Neural progenitor cell (in vitro differentiated cells): ENCODE data around the gene BCKDHB.

ENCODE experiments used
- CTCF ChIP-seq: fragments of 200-600 bp; sonication (generic); IDR thresholded peaks from 2 replicates; pipeline ENCODE4 v1.5.1; 2017; ENCODE audit warnings: antibody characterized with exemption, mild to moderate bottlenecking
- EZH2 ChIP-seq: fragments of 200-600 bp; sonication (generic); IDR thresholded peaks from 2 replicates; pipeline ENCODE4 v1.6.1; 2017; ENCODE audit warnings: antibody characterized with exemption, mild to moderate bottlenecking, moderate library complexity
- EZH2phosphoT487 ChIP-seq: fragments of 200-600 bp; sonication (generic); IDR thresholded peaks from 2 replicates; pipeline ENCODE4 v1.6.1; 2017; ENCODE audit warnings: antibody characterized with exemption

GRCh38 chr6:80357081-80357480, 250.6 kb downstream of the BCKDHB start:
- no peak for TF ChIP-seq CTCF
- no peak for TF ChIP-seq EZH2
- no peak for TF ChIP-seq EZH2phosphoT487
